ENCODE results near the gene CNTROB. TPM values are rescaled to one million over a fixed set of nuclear protein-coding genes. Genes with fewer than 3 reads are reported as not detected.

Gene CNTROB
- total and polyA plus RNA-seq, 2 donors (not counting 1 experiment from before 2014, with no cell fraction given), result 23.1 to 34.8 TPM

GRCh38 chr17:7956228-7956965 lies 24.4 kb downstream of the CNTROB start:
- Histone ChIP-seq H4K20me1 (ENCODE audit: control insufficient read depth, insufficient read depth, low read length, poor library complexity, severe bottlenecking) (no peaks in the 10 kb centered on the region), H3K79me2 (ENCODE audit: control insufficient read depth, insufficient read depth, low read length) (no peaks in the 10 kb centered on the region), H3K4me2 (replicated peaks; ENCODE audit: low read depth, low read length, poor library complexity, severe bottlenecking) (no peak overlapping the region), H3K27ac (ENCODE audit: low read length in 2 of 2) (no peak overlapping the region), H3K9ac (ENCODE audit: low read length) (no peak overlapping the region), H3K4me3 (ENCODE audit: control extremely low read depth in 1 of 5, extremely low read depth in 1 of 5, insufficient read depth in 1 of 5, low read depth in 2 of 5, low read length in 4 of 5) (no peak overlapping the region), H3K4me1 (ENCODE audit: control insufficient read depth in 2 of 2, insufficient read depth in 2 of 2, low read length in 2 of 2) (peaks cover 4 to 5% of the 10 kb centered on the region in 2 donors), H3K9me3 (ENCODE audit: control extremely low read depth in 1 of 3, control insufficient read depth in 2 of 3, insufficient read depth in 1 of 3, low read length in 2 of 3) (no peaks in the 10 kb centered on the region), H3K27me3 (replicated peaks in 1 of 4; ENCODE audit: control extremely low read depth in 1 of 4, control insufficient read depth in 3 of 4, insufficient read depth in 4 of 4, low read length in 3 of 4) (peaks cover 0 to 2% (median under 1%) of the 10 kb centered on the region in 4 experiments), H3K36me3 (replicated peaks in 1 of 2; ENCODE audit: control extremely low read depth in 1 of 2, control insufficient read depth in 1 of 2, extremely low read depth in 1 of 2, insufficient read depth in 2 of 2, low read length in 1 of 2) (no peaks in the 10 kb centered on the region), H2AFZ (ENCODE audit: insufficient read depth, low read depth, low read length, poor library complexity, severe bottlenecking) (no peak overlapping the region)
- Mint-ChIP-seq H3K4me1 (peaks cover 5% of the 10 kb centered on the region), H3K27ac (no peak overlapping the region), H3K4me3 (no peak overlapping the region), H3K9me3 (ENCODE audit: insufficient read depth) (no peaks in the 10 kb centered on the region), H3K27me3 (peaks cover 12% of the 10 kb centered on the region)
- intact Hi-C loops (cut with micrococcal nuclease), result no loop called here
- DNase-seq (no peak), ATAC-seq (ENCODE audit: low read depth) (no peak)
- ChIA-PET CTCF (no interaction called here), POLR2A (interaction anchor here (0.7 kb wide), 1 partner anchor 182 kb away, joined by 7 read pairs; no protein-coding TSS in a partner anchor)
- WGBS (ENCODE audit: insufficient coverage), result 100% methylated on average over 6 of the region's 11 CpGs
- TF ChIP-seq EZH2 (IDR thresholded peaks at IDR 0.05; ENCODE audit: borderline replicate concordance, insufficient read depth, low read depth, low read length, poor library complexity, severe bottlenecking), result no peak
- TF ChIP-seq CTCF (IDR thresholded peaks at IDR 0.05), result no peak

- peaks cover 18% of the 10 kb centered on the region for H3K27me3 Mint-ChIP-seq
- DNase-seq (no peak), ATAC-seq (ENCODE audit: low read depth) (no peak)
- Histone ChIP-seq H3K4me3 (ENCODE audit: control extremely low read depth in 1 of 5, extremely low read depth in 1 of 5, insufficient read depth in 1 of 5, low read depth in 2 of 5, low read length in 4 of 5) (no peak overlapping the region), H3K4me1 (ENCODE audit: control insufficient read depth in 2 of 2, insufficient read depth in 2 of 2, low read length in 2 of 2) (no peaks in the 10 kb centered on the region), H3K79me2 (ENCODE audit: control insufficient read depth, insufficient read depth, low read length) (no peaks in the 10 kb centered on the region), H3K36me3 (replicated peaks in 1 of 2; ENCODE audit: control extremely low read depth in 1 of 2, control insufficient read depth in 1 of 2, extremely low read depth in 1 of 2, insufficient read depth in 2 of 2, low read length in 1 of 2) (no peaks in the 10 kb centered on the region), H3K27me3 (replicated peaks in 1 of 4; ENCODE audit: control extremely low read depth in 1 of 4, control insufficient read depth in 3 of 4, insufficient read depth in 4 of 4, low read length in 3 of 4) (peaks cover 0 to 5% (median 1%) of the 10 kb centered on the region in 4 experiments), H4K20me1 (ENCODE audit: control insufficient read depth, insufficient read depth, low read length, poor library complexity, severe bottlenecking) (no peaks in the 10 kb centered on the region), H3K27ac (ENCODE audit: low read length in 2 of 2) (no peak overlapping the region), H3K9ac (ENCODE audit: low read length) (no peak overlapping the region), H3K4me2 (replicated peaks; ENCODE audit: low read depth, low read length, poor library complexity, severe bottlenecking) (no peak overlapping the region), H2AFZ (ENCODE audit: insufficient read depth, low read depth, low read length, poor library complexity, severe bottlenecking) (no peak overlapping the region), H3K9me3 (ENCODE audit: control extremely low read depth in 1 of 3, control insufficient read depth in 2 of 3, insufficient read depth in 1 of 3, low read length in 2 of 3) (no peaks in the 10 kb centered on the region)
- ChIA-PET POLR2A (no interaction called here), CTCF (interaction anchor here (1.1 kb wide), 1 partner anchor 216 kb away, joined by 3 read pairs; no protein-coding TSS in a partner anchor)
- no peak overlapping the region for H3K27ac Mint-ChIP-seq
- H3K4me3 Mint-ChIP-seq, result no peak overlapping the region
- no peak for TF ChIP-seq CTCF (IDR thresholded peaks at IDR 0.05)
- no peak for TF ChIP-seq EZH2 (IDR thresholded peaks at IDR 0.05; ENCODE audit: borderline replicate concordance, insufficient read depth, low read depth, low read length, poor library complexity, severe bottlenecking)
- intact Hi-C loops (cut with micrococcal nuclease), result no loop called here
- H3K9me3 Mint-ChIP-seq (ENCODE audit: insufficient read depth), result no peaks in the 10 kb centered on the region
- no CpG with 5 or more reads among the region's 9 CpGs for WGBS (ENCODE audit: insufficient coverage)
- no peaks in the 10 kb centered on the region for H3K4me1 Mint-ChIP-seq
Observed at GRCh38 chr17:7959503-7960253, 27.7 kb downstream of the CNTROB start.
